HUDEP-2 (cell line): ENCODE results near the gene BACH2.
A peak's percentile ranks its signal among the peaks of the same experiment; 100 is the strongest.
"Not testable (repeated sequence)": the region's sequence is repeated elsewhere in the genome, so short reads cannot be mapped to it uniquely, and the experiment has no call there.

Experiments
- DNase-seq, 76 experiments: peaks; one replicate each; lab custom pipeline; 2025; ENCODE audit not compliant: unreplicated experiment in 76 of 76; lab: John Stamatoyannopoulos, UW

Gene BACH2

DNA sequence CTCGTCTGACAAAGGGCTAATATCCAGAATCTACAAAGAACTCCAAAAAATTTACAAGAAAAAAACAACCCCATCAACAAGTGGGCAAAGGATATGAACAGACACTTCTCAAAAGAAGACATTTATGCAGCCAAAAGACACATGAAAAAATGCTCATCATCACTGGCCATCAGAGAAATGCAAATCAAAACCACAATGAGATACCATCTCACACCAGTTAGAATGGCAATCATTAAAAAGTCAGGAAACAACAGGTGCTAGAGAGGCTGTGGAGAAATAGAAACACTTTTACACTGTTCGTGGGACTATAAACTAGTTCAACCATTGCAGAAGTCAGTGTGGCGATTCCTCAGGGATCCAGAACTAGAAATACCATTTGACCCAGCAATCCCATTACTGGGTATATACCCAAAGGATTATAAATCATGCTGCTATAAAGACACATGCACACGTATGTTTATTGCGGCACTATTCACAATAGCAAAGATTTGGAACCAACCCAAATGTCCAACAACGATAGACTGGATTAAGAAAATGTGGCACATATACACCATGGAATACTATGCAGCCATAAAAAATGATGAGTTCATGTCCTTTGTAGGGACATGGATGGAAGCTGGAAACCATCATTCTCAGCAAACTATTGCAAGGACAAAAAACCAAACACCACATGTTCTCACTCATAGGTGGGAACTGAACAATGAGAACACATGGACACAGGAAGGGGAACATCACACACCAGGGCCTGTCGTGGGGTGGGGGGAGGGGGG is 130.3 kb downstream of the BACH2 start:
- not testable (repeated sequence) for DNase-seq

- DNase-seq, result peak in 6 of 76 experiments; percentile 12 to 43 (median 25)
Measured at GRCh38 chr6:90162648-90163387, 133.8 kb downstream of the BACH2 start.

GRCh38 chr6:90160013-90160412 is 136.6 kb downstream of the BACH2 start:
- DNase-seq, result peak in 30 of 76 experiments; percentile 10 to 74 (median 44)

- no peak for DNase-seq
Measured at GRCh38 chr6:90159452-90159851, 137.2 kb downstream of the BACH2 start.

DNA sequence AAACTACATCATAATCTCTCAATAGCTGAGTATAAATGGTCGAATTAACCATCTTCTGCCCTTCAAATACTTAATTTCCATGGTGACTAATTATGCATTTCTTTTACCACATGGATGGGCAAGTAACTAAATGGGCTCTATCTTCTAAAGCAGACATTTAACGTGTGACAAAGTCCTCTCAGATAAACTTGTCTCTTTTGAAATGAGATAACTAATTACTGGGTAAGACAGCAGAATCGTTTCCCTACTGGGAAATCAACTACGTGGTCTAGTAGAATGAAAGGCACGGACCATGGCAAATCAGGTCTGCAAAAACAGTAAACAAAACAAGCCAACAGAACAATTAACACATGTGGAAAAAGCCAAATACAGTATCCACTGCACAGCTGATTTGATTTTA is 137.7 kb downstream of the BACH2 start:
- peak in 18 of 76 experiments; percentile 3 to 74 (median 36) for DNase-seq

- no peak for DNase-seq
Measured at GRCh38 chr6:90157441-90157840, 139.2 kb downstream of the BACH2 start.

DNA sequence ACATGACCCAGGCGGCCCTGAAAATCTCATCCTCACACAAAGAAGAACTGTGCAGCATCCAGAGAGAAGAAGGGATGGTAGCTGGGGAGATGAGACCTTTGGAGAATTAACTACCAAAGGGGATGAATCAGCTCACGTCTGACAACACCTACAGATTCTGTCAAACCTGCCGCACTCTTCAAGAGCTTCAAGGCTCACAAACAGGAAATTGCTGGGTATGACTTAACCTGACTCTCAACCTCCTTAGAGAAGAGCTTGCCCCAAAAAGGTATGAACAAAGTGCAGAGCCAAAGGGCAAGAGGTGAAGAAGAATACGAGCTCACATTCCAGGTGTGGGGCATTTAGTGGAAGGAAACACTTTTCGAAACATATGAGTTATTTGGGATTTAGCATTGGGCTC is 139.8 kb downstream of the BACH2 start:
- DNase-seq, result no peak

GRCh38 chr6:90154755-90155470 is 141.7 kb downstream of the BACH2 start:
- no peak for DNase-seq

DNA sequence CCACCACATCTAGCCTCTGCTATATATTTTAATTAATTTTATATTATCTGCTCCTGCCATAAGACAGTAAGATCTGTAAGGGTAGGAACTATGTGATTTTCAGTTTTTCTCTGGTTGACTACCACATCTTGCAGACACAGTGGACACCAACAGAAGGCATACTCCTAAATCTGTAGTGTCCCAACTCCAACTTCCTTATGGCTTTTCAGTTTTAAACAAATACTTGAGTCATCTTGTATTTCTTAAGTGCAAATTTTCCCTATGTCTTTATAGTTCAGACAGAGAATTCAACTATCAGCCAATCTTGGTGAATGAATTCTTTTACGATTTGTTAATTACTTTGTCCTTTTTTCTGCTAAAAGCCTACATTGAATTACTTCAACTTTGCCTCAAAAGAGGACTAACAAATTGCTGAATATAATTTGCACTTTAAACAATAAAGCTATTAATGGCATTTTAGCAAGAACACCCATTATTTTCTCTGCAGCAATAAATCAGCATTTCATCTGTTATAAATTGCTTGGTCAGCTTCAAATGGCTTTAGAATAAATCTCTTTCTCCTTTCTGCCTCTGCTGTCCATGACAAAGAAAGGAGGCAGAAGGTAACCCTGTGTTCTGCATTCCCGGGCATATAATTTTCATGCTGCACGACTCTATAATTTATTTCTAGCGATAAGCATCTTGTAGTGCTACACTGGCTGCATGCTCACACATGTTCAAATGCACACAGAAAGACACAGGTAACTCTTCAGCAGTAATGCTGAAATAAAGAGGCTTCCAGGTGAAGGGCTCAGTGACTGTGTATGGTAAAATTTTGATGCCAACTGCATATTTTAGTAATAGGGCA is 144.8 kb downstream of the BACH2 start:
- no peak for DNase-seq

DNA sequence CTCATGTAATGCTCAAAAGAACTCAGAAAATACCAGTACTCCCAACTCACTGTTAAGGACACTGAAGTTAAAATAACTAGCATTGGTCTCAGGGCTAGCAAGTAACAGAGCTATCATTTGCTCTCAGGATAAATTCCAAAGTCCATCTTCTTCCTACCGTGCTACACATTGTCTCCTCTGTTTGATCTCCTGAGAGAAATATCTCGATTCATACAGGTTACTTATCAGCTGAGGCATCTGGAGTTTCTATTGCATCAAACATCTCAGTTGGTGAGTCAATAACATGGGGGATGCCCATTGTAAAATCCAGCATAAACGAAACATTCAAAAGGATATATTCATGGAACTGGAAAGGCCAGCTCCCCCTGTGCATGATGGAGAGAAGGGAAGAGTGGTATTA is 147.4 kb downstream of the BACH2 start:
- no peak for DNase-seq

DNA sequence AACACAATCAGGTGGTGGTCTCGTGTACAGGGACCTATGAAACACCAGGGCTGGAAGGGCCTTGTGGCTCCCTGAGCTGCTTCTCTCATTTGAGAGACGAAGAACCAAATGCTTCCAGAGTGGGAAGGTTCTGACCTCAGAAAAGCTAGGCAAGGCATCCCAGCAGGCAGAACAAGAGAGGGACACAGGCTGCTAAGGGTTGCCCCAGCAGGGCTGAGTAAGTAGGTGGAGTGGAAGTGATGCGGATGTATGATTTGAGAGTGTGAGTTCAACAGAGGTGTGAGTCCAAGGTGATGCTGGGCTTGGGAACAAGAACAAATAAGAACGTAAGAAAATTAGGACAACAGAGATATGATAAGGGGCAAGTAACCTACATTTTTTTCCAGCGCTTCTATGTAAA is 147.8 kb downstream of the BACH2 start:
- DNase-seq, result no peak

DNA sequence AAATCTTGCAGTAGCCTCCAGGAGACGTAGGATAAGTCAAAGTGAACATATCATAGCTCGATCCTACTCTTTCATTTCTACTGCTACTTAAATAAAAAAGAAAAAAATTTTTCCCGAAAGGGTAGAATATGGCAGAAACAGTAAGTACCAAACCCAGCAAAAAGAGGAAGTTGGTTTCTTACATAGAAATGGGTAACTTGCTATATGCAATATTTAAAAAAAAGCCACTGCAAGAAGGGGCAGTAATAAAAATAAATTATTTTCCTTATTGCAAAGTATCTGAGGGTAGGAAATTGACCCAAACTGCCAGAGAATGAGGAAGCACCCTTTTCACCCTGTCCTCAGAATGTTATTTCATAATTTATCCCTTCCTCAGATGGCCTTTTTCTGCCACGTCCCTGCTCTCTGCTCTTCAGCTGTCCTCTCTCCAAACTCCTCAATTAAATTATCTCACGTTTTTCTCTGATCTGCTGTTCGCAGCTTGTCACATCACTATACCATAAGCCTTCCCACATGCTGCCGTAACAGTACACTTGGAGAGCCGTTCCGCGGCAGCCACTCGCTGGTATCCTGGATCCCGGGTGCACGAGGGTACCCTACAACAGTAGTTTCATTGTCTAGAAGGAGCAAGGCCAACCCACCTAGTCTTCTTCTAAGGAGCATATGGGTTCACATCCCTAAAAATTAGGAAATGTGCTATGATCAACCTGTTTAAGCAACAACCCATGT is 149.6 kb downstream of the BACH2 start:
- no peak for DNase-seq

GRCh38 chr6:90146024-90146423 is 150.6 kb downstream of the BACH2 start:
- no peak for DNase-seq

- DNase-seq, result no peak
Measured at GRCh38 chr6:90144928-90145555, 151.6 kb downstream of the BACH2 start.

GRCh38 chr6:90144396-90144795 is 152.2 kb downstream of the BACH2 start:
- DNase-seq, result no peak

DNA sequence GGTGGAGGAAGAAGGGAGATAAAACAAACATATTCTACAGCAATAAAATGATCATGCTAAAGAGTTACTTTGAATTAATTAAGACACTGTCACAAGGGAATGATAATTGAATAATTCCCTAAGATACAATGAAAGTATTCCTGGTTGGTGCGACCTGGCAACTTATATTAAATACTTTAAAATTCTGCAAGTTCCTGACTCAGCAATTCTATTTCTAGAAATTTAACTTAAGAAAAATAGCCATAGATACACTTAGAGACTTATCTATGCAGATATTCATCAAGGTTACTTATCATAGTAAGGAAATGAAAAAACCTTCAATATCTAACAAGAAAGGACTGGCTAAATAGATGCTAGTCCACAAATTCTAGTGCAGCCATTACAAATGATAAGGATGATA is 156.0 kb downstream of the BACH2 start:
- no peak for DNase-seq

- DNase-seq, result no peak
Measured at GRCh38 chr6:90139272-90139817, 157.3 kb downstream of the BACH2 start.

- no peak for DNase-seq
Measured at GRCh38 chr6:90136837-90137568, 159.6 kb downstream of the BACH2 start.
